Mammary epithelial cell (primary cell): ENCODE measurements around the gene S100A3.

Experiments used
- CTCF ChIP-seq, 2 donors: IDR thresholded peaks in 1 of 2; conservative IDR thresholded peaks in 1 of 2; 2 replicates each; pipeline ENCODE4 v1.5.1; 2011 to 2012; ENCODE audit warnings: inconsistent platforms in 2 of 2, low read length in 2 of 2, mild to moderate bottlenecking in 2 of 2, control low read depth in 1 of 2, low read depth in 1 of 2; ENCODE audit not compliant: insufficient read depth in 1 of 2; ENCODE audit errors: extremely low read depth in 1 of 2
- EZH2 ChIP-seq: IDR thresholded peaks from 2 replicates; pipeline ENCODE4 v1.6.1; 2012; ENCODE audit warnings: low read length, inconsistent platforms, borderline replicate concordance

- no peak for TF ChIP-seq CTCF (conservative IDR thresholded peaks at IDR 0.05 in 1 of 2, IDR thresholded peaks at IDR 0.05 in 1 of 2; ENCODE audit: extremely low read depth in 1 of 2, insufficient read depth in 1 of 2, low read depth in 1 of 2, low read length in 2 of 2)
- TF ChIP-seq EZH2, result no peak
Observed at GRCh38 chr1:153587314-153587713, 38.3 kb upstream of the S100A3 start.
